Smooth muscle cell (in vitro differentiated cells): ENCODE measurements around the gene CBFA2T3. TPM values are rescaled to one million over a fixed set of nuclear protein-coding genes. Genes with fewer than 3 reads are reported as not detected.

Experiments used
- DNase-seq: peaks from one replicate; lab custom pipeline; 2025; ENCODE audit not compliant: unreplicated experiment; lab: John Stamatoyannopoulos, UW
- H2AFZ ChIP-seq: fragments of 200-600 bp; sonication (generic); 2 replicates; pipeline ENCODE4 v1.6.0; 2016; ENCODE audit warnings: antibody characterized with exemption, low read depth, mild to moderate bottlenecking
- H3F3A ChIP-seq: fragments of 200-600 bp; sonication (generic); 2 replicates; pipeline ENCODE4 v1.6.0; 2017; ENCODE audit warnings: antibody characterized with exemption, low read depth
- H3K27ac ChIP-seq: fragments of 200-600 bp; sonication (generic); 2 replicates; pipeline ENCODE4 v1.5.1; 2016; ENCODE audit warnings: low read depth, mild to moderate bottlenecking
- H3K27me3 ChIP-seq: fragments of 200-600 bp; sonication (generic); 2 replicates; pipeline ENCODE4 v1.6.1; 2016; ENCODE audit warnings: low read depth, mild to moderate bottlenecking
- H3K36me3 ChIP-seq: fragments of 200-600 bp; sonication (generic); 2 replicates; pipeline ENCODE4 v1.5.1; 2016; ENCODE audit warnings: low read depth
- H3K4me1 ChIP-seq: fragments of 200-600 bp; sonication (generic); 2 replicates; pipeline ENCODE4 v1.5.1; 2016; ENCODE audit warnings: low read depth
- H3K4me2 ChIP-seq: fragments of 200-600 bp; sonication (generic); 2 replicates; pipeline ENCODE4 v1.6.0; 2016; ENCODE audit warnings: mild to moderate bottlenecking
- H3K4me3 ChIP-seq: fragments of 200-600 bp; sonication (generic); 2 replicates; pipeline ENCODE4 v1.5.1; 2016; ENCODE audit warnings: mild to moderate bottlenecking
- H3K79me2 ChIP-seq: fragments of 200-600 bp; sonication (generic); 2 replicates; pipeline ENCODE4 v1.6.0; 2016; ENCODE audit warnings: low read depth, mild to moderate bottlenecking
- H3K9ac ChIP-seq: fragments of 200-600 bp; sonication (generic); 2 replicates; pipeline ENCODE4 v1.6.0; 2016; ENCODE audit warnings: low read depth
- H3K9me3 ChIP-seq: fragments of 200-600 bp; sonication (generic); replicated peaks from 2 replicates; pipeline ENCODE4 v1.5.1; 2016; ENCODE audit warnings: low read depth
- H4K20me1 ChIP-seq: fragments of 200-600 bp; sonication (generic); 2 replicates; pipeline ENCODE4 v1.6.0; 2016; ENCODE audit warnings: low read depth
- WGBS: methylation state at CpG from one replicate; pipeline ENCODE4 v1.1.7; 2016; ENCODE audit warnings: low lambda C conversion rate; 5-methylcytosine and 5-hydroxymethylcytosine counted together
- polyA plus RNA-seq: library from polyadenylated mRNA; unstranded; fragments of >200 nt; fragmentation: Nextera tagmentation; extraction: Ambion mirVana; gene quantifications from 2 replicates; pipeline ENCODE4 v1.2.1, GENCODE V29; 2016
- total RNA-seq: library from RNA; depleted of rRNA; stranded (reverse); fragments of >200 nt; gene quantifications from 2 replicates; pipeline ENCODE4 v1.2.3, GENCODE V29; 2014
- TF ChIP-seq, protein P1 (sequence below): fragments of 200-600 bp; sonication (generic); IDR thresholded peaks from 2 replicates; pipeline ENCODE4 v1.5.1; 2017; ENCODE audit warnings: borderline replicate concordance, mild to moderate bottlenecking, antibody characterized with exemption; ENCODE audit not compliant: insufficient read depth, poor library complexity, severe bottlenecking

CBFA2T3 gene
- total and polyA plus RNA-seq, 2 experiments from 2014 or later: 0.25 TPM; not detected in 1

DNA sequence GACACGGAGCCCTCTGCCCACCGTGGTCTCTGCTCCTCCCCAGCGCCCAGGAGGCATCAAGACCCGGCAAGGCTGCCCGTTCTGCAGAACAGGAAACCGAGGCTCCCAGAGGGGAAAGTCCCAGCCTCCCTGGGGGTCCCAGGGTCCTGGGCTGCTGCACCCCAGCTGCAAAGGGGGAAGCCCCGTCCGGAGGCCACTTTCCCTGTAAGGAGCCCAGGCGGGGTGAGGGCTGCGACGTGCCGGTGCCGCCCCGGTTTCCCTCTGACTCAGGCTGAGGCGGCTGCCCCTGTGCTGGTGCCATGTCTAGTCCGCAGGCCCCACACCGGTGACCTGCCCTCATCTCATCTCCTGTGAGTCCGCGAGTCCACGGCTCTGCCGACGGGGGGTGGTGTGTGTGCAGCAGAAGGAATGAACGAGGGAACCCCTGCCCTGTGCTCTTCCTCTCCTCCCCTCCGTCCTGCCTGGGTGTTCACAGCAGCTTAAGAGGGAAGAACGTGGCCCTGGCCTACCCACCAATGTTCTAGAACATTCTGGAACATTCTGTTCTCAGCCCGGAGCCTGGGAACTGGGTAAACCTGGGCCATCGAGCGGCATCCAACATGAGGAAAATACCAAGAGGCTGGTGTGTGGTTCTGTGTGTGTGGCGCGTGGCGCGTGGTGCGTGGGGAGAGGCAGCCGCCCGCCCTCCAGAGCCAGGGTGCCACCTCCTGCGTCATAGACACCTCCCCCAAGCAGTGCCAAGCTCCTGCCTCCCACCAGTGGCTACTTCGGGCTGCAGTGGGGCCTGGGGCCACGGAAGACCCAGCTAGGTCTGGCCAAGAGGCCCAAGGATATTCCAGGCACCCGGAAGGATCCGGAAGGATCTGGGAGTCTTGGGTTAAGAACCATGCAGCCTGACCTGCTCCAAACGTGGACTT is 7.0 kb upstream of the CBFA2T3 start:
- TF ChIP-seq, protein P1, sequence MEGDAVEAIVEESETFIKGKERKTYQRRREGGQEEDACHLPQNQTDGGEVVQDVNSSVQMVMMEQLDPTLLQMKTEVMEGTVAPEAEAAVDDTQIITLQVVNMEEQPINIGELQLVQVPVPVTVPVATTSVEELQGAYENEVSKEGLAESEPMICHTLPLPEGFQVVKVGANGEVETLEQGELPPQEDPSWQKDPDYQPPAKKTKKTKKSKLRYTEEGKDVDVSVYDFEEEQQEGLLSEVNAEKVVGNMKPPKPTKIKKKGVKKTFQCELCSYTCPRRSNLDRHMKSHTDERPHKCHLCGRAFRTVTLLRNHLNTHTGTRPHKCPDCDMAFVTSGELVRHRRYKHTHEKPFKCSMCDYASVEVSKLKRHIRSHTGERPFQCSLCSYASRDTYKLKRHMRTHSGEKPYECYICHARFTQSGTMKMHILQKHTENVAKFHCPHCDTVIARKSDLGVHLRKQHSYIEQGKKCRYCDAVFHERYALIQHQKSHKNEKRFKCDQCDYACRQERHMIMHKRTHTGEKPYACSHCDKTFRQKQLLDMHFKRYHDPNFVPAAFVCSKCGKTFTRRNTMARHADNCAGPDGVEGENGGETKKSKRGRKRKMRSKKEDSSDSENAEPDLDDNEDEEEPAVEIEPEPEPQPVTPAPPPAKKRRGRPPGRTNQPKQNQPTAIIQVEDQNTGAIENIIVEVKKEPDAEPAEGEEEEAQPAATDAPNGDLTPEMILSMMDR: no peak
- WGBS: 92% methylated on average over 41 of the region's 41 CpGs
- no peaks in the 10 kb centered on the region for H3K9me3 ChIP-seq
- H3K4me2 ChIP-seq: no peak overlapping the region
- H3F3A ChIP-seq: no peaks in the 10 kb centered on the region
- H3K36me3 ChIP-seq: no peaks in the 10 kb centered on the region
- DNase-seq: no peak
- H3K79me2 ChIP-seq: no peaks in the 10 kb centered on the region
- no peak overlapping the region for H3K27ac ChIP-seq
- no peak overlapping the region for H3K9ac ChIP-seq
- no peaks in the 10 kb centered on the region for H4K20me1 ChIP-seq
- no peaks in the 10 kb centered on the region for H3K4me1 ChIP-seq
- no peak overlapping the region for H2AFZ ChIP-seq
- no peak overlapping the region for H3K4me3 ChIP-seq
- no peaks in the 10 kb centered on the region for H3K27me3 ChIP-seq

DNA sequence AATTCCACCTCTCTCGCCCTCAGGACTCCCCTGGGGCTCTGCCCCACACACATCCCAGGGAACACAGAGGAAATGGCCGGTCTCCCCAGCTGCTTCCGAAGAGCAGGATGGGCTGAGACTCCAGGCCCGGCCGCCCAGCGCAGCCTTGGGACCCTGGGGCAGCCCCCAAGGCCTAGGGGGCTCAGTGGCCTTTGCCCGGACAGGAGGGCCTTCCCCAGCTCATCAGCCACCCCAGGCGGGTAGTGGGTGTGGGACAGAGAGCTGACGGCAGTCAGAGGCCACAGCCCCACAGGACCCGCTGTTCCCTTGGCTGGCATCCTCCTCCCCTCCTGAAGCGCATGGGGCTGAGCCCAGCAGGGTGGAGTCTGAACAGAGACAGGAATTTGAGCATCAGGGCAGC is 6.2 kb upstream of the CBFA2T3 start:
- TF ChIP-seq, protein P1: no peak
- no peak for DNase-seq
- Histone ChIP-seq H3K36me3 (no peaks in the 10 kb centered on the region), H3K27ac (no peak overlapping the region), H2AFZ (no peak overlapping the region), H3K27me3 (no peaks in the 10 kb centered on the region), H3K79me2 (no peaks in the 10 kb centered on the region), H3K9me3 (no peaks in the 10 kb centered on the region), H3K4me1 (no peaks in the 10 kb centered on the region), H3K4me3 (no peak overlapping the region), H4K20me1 (no peaks in the 10 kb centered on the region), H3K9ac (no peak overlapping the region), H3K4me2 (no peak overlapping the region), H3F3A (no peaks in the 10 kb centered on the region)
- 90% methylated on average over 11 of the region's 11 CpGs for WGBS

DNA sequence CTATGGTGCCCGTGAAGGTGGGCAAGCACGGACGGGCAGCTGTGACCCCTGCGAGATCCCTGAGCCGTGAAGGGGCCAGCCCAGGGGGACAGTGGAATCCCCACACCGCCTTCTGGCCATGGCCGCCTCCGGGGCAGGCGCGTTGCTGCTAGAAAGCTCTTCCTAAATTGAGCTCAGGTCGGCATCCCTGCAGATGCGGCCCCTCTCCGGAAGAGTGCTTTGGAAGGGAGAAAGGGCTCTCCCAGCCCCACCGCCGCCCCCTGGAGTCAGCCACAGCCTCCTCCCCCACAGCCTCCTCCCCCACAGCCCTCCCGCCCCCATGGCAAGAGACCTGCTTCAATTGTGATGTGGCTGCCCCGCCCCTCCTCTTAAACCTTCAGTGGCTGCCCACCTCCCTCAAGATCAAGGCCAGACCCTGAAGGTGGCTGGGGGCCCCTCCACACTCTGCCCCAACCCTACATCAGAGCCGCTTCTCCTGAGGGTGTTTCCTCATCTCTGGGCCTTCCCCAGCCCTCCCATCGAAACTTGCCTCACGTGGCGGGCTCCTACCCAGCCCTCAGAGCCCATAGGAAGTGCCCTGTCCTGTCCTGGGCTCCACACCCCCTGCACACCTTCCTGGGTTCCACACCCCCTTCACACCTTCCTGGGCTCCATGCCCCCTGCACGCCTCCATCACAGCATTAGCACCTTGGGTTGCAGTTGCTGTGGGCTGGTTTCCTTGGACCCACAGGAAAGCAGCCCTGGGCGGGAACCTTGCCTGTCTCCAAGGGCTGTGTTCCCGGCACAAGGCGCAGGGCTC is 5.5 kb upstream of the CBFA2T3 start:
- H3K9me3 ChIP-seq: no peaks in the 10 kb centered on the region
- H3K79me2 ChIP-seq: no peaks in the 10 kb centered on the region
- H4K20me1 ChIP-seq: no peaks in the 10 kb centered on the region
- no peak for DNase-seq
- H3K4me3 ChIP-seq: no peak overlapping the region
- H3K4me1 ChIP-seq: no peaks in the 10 kb centered on the region
- H2AFZ ChIP-seq: no peak overlapping the region
- H3K36me3 ChIP-seq: no peaks in the 10 kb centered on the region
- no peaks in the 10 kb centered on the region for H3F3A ChIP-seq
- no peak overlapping the region for H3K9ac ChIP-seq
- TF ChIP-seq, protein P1: no peak
- no peaks in the 10 kb centered on the region for H3K27me3 ChIP-seq
- WGBS: 82% methylated on average over 23 of the region's 25 CpGs
- no peak overlapping the region for H3K4me2 ChIP-seq
- no peak overlapping the region for H3K27ac ChIP-seq
